Glutamatergic neuron (in vitro differentiated cells): Measurements from ENCODE around the gene GPRIN2. TPM values are rescaled to one million over a fixed set of nuclear protein-coding genes. Genes with fewer than 3 reads are reported as not detected.
"Not testable (repeated sequence)": the region's sequence is repeated elsewhere in the genome, so short reads cannot be mapped to it uniquely, and the experiment has no call there.

Experiments used
- DNase-seq: peaks from one replicate; pipeline ENCODE4 v3.0.0; 2022
- H3K27ac Mint-ChIP-seq: one replicate; pipeline ENCODE4 v1.8.0; 2020; ENCODE audit warnings: mild to moderate bottlenecking, mixed read lengths, inconsistent platforms; ENCODE audit not compliant: unreplicated experiment
- H3K27me3 Mint-ChIP-seq: one replicate; pipeline ENCODE4 v1.8.0; 2020; ENCODE audit warnings: mild to moderate bottlenecking, moderate library complexity, mixed read lengths, inconsistent platforms; ENCODE audit not compliant: unreplicated experiment
- H3K36me3 Mint-ChIP-seq: one replicate; pipeline ENCODE4 v1.8.0; 2020; ENCODE audit warnings: mild to moderate bottlenecking, mixed read lengths, inconsistent platforms; ENCODE audit not compliant: unreplicated experiment
- H3K4me1 Mint-ChIP-seq: one replicate; pipeline ENCODE4 v1.8.0; 2020; ENCODE audit warnings: mild to moderate bottlenecking, low read depth, mixed read lengths, inconsistent platforms; ENCODE audit not compliant: unreplicated experiment
- H3K4me3 Mint-ChIP-seq: one replicate; pipeline ENCODE4 v1.8.0; 2020; ENCODE audit warnings: mild to moderate bottlenecking, mixed read lengths, inconsistent platforms; ENCODE audit not compliant: unreplicated experiment
- H3K9me3 Mint-ChIP-seq: one replicate; pipeline ENCODE4 v1.8.0; 2020; ENCODE audit warnings: mild to moderate bottlenecking, moderate library complexity, mixed read lengths, inconsistent platforms; ENCODE audit not compliant: unreplicated experiment
- total RNA-seq: library from RNA; stranded (reverse); fragmentation: NEBNext Ultra II Directional; extraction: Animal tissue kit (Norgen Biotek cat#: 25700); gene quantifications from one replicate; pipeline ENCODE4 v1.2.1, GENCODE V29; 2021; ENCODE audit not compliant: unreplicated experiment
- TF ChIP-seq, protein P1 (sequence below): fragments of 200-600 bp; sonication (generic); IDR thresholded peaks from one replicate; pipeline ENCODE4 v1.5.0; 2021; ENCODE audit not compliant: partially characterized antibody, unreplicated experiment

The GPRIN2 gene
- total RNA-seq, 1 donor from 2014 or later, result 3.0 TPM

DNA sequence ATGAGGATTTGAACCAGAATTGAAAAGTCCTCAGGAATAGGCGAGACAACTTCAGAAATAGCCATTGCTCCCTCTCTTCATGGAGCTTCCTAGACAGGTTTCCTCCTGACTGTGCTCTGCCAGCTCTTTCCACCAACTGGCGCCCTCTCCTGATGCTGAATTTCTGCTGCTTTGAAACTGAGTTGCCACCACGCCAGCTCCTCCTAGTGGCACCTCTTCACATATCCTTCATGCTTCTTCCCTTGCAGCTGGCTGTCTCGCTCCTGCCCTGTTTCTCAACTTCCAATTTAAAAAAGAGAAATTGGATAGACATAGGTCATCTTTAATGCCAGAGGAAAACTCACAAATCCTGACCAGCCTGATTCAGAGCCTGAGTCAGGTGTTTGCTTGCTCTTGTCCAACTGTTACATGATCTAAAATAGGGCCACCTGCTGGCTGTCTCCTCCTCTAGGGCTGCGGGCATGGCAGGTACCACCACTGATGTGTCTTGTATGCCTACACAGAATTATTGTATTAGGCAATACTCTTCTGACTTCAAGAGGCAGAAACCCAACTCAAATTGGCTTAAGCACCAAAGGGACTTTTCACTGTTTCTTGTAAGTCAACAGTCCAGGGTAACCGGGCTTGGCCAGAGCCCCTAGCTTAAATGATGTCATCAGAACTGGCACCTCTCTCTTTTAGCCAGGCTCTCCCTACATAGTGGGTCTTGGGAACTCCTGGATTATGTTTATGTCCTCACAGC is 9.3 kb upstream of the GPRIN2 start:
- DNase-seq, result peak; percentile 69
- TF ChIP-seq, protein P1, sequence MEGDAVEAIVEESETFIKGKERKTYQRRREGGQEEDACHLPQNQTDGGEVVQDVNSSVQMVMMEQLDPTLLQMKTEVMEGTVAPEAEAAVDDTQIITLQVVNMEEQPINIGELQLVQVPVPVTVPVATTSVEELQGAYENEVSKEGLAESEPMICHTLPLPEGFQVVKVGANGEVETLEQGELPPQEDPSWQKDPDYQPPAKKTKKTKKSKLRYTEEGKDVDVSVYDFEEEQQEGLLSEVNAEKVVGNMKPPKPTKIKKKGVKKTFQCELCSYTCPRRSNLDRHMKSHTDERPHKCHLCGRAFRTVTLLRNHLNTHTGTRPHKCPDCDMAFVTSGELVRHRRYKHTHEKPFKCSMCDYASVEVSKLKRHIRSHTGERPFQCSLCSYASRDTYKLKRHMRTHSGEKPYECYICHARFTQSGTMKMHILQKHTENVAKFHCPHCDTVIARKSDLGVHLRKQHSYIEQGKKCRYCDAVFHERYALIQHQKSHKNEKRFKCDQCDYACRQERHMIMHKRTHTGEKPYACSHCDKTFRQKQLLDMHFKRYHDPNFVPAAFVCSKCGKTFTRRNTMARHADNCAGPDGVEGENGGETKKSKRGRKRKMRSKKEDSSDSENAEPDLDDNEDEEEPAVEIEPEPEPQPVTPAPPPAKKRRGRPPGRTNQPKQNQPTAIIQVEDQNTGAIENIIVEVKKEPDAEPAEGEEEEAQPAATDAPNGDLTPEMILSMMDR, result peak; percentile 40
- not testable (repeated sequence) for H3K36me3 Mint-ChIP-seq, H3K9me3 Mint-ChIP-seq, H3K27me3 Mint-ChIP-seq, H3K27ac Mint-ChIP-seq, H3K4me3 Mint-ChIP-seq, H3K4me1 Mint-ChIP-seq

DNA sequence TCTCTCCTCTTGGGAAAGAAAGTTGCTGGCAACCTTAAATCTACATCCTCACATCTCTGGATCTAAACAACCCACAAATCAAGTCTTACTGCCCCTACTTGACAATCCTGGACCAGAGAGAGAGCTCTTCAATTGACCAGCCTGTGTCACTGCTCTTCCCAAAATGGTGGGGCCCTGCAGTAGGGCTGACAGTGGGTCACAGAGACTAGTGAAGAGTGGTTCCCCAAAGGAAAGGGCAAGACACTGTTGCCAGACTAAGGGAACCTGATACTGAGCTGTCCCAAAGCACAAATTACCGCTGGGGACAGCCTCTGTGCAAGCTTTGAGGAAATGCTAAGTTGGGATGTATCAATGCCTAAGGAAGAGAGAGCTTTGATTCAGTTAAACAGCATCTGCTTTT is 4.5 kb upstream of the GPRIN2 start:
- Mint-ChIP-seq H3K27me3 (peaks cover 11% of the 10 kb centered on the region), H3K36me3 (no peaks in the 10 kb centered on the region), H3K4me1 (no peaks in the 10 kb centered on the region), H3K27ac (no peak overlapping the region), H3K4me3 (no peak overlapping the region), H3K9me3 (no peaks in the 10 kb centered on the region)
- TF ChIP-seq, protein P1, result no peak
- no peak for DNase-seq

DNA sequence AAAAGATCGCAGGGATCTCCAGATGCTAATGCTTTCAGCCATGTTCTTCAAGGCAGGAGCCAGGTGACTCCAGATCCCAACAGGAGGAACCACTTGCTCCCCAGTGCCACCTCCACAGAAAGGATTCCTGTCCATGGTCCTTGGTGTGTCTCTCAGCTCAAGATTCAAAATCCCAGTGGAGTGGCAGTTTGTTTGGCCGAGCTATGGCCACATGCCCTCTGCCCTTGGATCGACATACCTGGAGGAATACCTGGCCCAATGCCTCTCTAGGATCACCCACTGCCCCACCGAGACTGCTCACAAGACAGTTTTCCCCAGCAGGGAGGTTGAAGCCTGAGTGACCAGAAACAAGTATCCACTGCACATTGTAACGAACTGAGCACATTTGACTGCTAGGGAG is 3.9 kb upstream of the GPRIN2 start:
- TF ChIP-seq, protein P1, result no peak
- peak; percentile 12 for DNase-seq

DNA sequence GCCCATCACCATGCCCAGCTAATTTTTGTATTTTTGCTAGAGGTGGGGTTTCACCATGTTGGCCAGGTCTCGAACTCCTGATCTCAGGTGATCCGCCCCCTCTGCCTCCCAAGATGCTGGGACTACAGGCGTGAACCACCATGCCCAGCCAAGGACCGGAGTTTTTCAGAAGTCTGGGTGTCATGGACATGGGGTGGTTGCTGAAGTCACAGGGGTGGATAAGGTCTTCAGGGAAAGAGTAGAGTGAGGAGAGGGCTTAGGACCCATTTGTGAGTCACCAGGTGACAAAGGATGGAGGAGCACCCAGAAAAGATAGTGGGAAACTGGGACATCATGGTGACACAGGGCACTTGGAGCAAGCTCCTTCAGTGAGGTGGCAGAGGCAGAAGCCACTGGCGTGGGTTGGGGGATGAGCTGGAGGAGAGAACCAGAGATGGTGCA is 2.8 kb upstream of the GPRIN2 start:
- peak; percentile 11 for DNase-seq
- TF ChIP-seq, protein P1, result no peak
- Mint-ChIP-seq H3K36me3 (no peaks in the 10 kb centered on the region), H3K4me1 (no peaks in the 10 kb centered on the region), H3K9me3 (no peaks in the 10 kb centered on the region), H3K27me3 (peaks cover 14% of the 10 kb centered on the region), H3K27ac (no peak overlapping the region), H3K4me3 (no peak overlapping the region)

More for the DNA sequence above, 3.9 kb upstream of the GPRIN2 start:
- Mint-ChIP-seq H3K27me3 (peaks cover 14% of the 10 kb centered on the region), H3K4me3 (no peak overlapping the region), H3K27ac (no peak overlapping the region), H3K9me3 (no peaks in the 10 kb centered on the region), H3K4me1 (no peaks in the 10 kb centered on the region), H3K36me3 (no peaks in the 10 kb centered on the region)

DNA sequence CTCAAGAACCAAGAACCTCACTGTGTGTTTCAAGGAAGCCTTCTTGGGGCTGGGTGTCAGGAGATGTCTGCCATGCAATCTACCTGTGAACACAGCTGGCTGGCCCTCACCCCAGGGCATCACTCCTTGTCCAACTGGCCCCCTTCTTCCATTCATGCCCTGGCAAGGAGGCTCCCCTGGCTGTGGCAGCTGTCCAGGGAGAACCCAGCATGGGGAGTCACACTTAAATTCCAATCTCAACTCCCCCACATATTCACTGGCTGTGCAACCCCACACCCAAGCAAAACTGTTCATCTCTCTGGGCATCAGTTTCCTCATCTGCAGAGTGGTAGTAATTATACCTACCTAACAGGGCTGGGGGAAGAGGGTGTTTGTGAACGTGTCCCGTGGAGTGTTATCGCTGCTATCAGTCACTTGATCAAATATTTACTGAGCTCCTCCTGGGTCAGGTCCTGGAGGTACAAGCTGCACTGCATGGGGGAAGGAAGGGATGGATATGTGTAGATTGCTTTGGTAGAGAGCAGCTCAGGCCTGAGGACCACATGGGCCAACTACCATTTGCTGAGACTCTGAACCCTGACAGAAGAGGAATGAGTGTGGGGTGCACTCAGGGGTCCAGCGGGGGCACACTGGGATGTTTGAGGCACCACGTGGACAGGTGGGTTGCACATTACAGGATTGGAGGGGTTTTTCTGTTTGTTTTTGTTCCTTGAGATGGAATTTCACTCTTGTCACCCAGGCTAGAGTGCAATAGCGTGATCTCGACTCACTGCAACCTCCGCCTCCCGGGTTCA is 2.1 kb upstream of the GPRIN2 start:
- H3K27me3 Mint-ChIP-seq, result peaks cover 14% of the 10 kb centered on the region
- TF ChIP-seq, protein P1, result no peak
- H3K36me3 Mint-ChIP-seq, result no peaks in the 10 kb centered on the region
- H3K4me1 Mint-ChIP-seq, result no peaks in the 10 kb centered on the region
- no peak for DNase-seq
- no peak overlapping the region for H3K4me3 Mint-ChIP-seq
- no peaks in the 10 kb centered on the region for H3K9me3 Mint-ChIP-seq
- H3K27ac Mint-ChIP-seq, result no peak overlapping the region
